HCT116 (cell line): ENCODE data around the gene USP48. TPM values are rescaled to one million over a fixed set of nuclear protein-coding genes. Genes with fewer than 3 reads are reported as not detected.

Source experiments
- ATAC-seq: fragments of 200-7000 bp; cut with Tn5 transposase; 2 replicates; pipeline ENCODE4 v1.9.1; 2020; ENCODE audit warnings: mild to moderate bottlenecking, moderate library complexity
- BruUV-seq: library from RNA; stranded (reverse); fragments of 400-500 nt; replicated peaks from 2 replicates; lab custom pipeline; 2021; lab: Mats Ljungman, UMichigan
- CTCF ChIA-PET: fragments of 300-600 bp; sonication (Branson Sonifier 250); formaldehyde crosslinking; loops from one replicate; lab custom pipeline; 2021; ENCODE audit warnings: antibody characterized with exemption; lab: Charles Lee
- POLR2A ChIA-PET: fragments of 300-600, 350-600 bp; sonication (Branson Sonifier 250); formaldehyde crosslinking; loops from one replicate; lab custom pipeline; 2021; ENCODE audit warnings: antibody characterized with exemption; lab: Charles Lee
- RAD21 ChIA-PET, 2 experiments: fragments of 300-600 bp; sonication (Branson Sonifier 250); formaldehyde crosslinking; loops; one replicate each; lab custom pipeline; 2023; ENCODE audit warnings: low total read pairs in 2 of 2; ENCODE audit not compliant: uncharacterized antibody in 2 of 2, unreplicated experiment in 2 of 2, low non-redundant PET in 1 of 2; lab: Charles Lee
- DNase-seq: peaks from one replicate; pipeline ENCODE4 v3.0.0-alpha.2; 2010; ENCODE audit warnings: low read depth, low spot score
- H2AFZ ChIP-seq: fragments of 200-600 bp; shearing (Covaris generic), sonication (generic); 2 replicates; pipeline ENCODE4 v1.6.1; 2017; ENCODE audit warnings: low read depth, mixed run types, mixed read lengths, antibody characterized with exemption, low read length; ENCODE audit not compliant: poor library complexity, severe bottlenecking
- H3K27ac ChIP-seq: 2 replicates; pipeline ENCODE4 v1.5.1; 2012; ENCODE audit warnings: low read depth, low read length
- H3K27me3 ChIP-seq: fragments of 200-600 bp; sonication (generic); 2 replicates; pipeline ENCODE4 v1.6.1; 2016; ENCODE audit warnings: mixed run types, low read length, mixed read lengths; ENCODE audit not compliant: insufficient read depth
- H3K36me3 ChIP-seq, 2 experiments: fragments of 200-500 bp in 1 of 2; fragments of 200-600 bp in 1 of 2; sonication (Bioruptor generic) in 1 of 2; sonication (generic) in 1 of 2; 2 replicates each; pipeline versions ENCODE4 v1.5.1 to v1.6.1; 2014 to 2016; ENCODE audit warnings: low read length in 2 of 2, inconsistent platforms in 1 of 2, mixed read lengths in 1 of 2, mixed run types in 1 of 2; ENCODE audit not compliant: insufficient read depth in 2 of 2, control insufficient read depth in 1 of 2
- H3K4me1 ChIP-seq, 2 experiments: fragments of 200-600 bp in 1 of 2; sonication (generic) in 1 of 2; 2 replicates each; pipeline versions ENCODE4 v1.5.1 to v1.6.1; 2012 to 2017; ENCODE audit warnings: low read length in 2 of 2, inconsistent platforms in 1 of 2, mild to moderate bottlenecking in 1 of 2, mixed read lengths in 1 of 2, mixed run types in 1 of 2, moderate library complexity in 1 of 2; ENCODE audit not compliant: insufficient read depth in 2 of 2, control insufficient read depth in 1 of 2
- H3K4me2 ChIP-seq: fragments of 200-600 bp; sonication (generic); 2 replicates; pipeline ENCODE4 v1.6.1; 2017; ENCODE audit warnings: mixed run types, low read length, mixed read lengths
- H3K4me3 ChIP-seq, 2 experiments: fragments of 200-600 bp in 1 of 2; sonication (generic) in 1 of 2; replicated peaks in 1 of 2; 2 replicates each; pipeline ENCODE4 v1.5.1; 2011 to 2016; ENCODE audit warnings: low read length in 2 of 2, control low read depth in 1 of 2, low read depth in 1 of 2, mild to moderate bottlenecking in 1 of 2, mixed read lengths in 1 of 2, mixed run types in 1 of 2
- H3K79me2 ChIP-seq: fragments of 200-600 bp; sonication (generic); 2 replicates; pipeline ENCODE4 v1.6.1; 2017; ENCODE audit warnings: mild to moderate bottlenecking, mixed run types, low read length, moderate library complexity, mixed read lengths; ENCODE audit not compliant: insufficient read depth
- H3K9ac ChIP-seq: fragments of 200-600 bp; sonication (generic); 2 replicates; pipeline ENCODE4 v1.6.1; 2016; ENCODE audit warnings: low read length, mixed read lengths
- H3K9me2 ChIP-seq: fragments of 200-600 bp; sonication (generic), shearing (Covaris generic); 2 replicates; pipeline ENCODE4 v1.6.1; 2017; ENCODE audit warnings: mixed run types, mild to moderate bottlenecking, moderate library complexity; ENCODE audit not compliant: insufficient read depth
- H3K9me3 ChIP-seq, 2 experiments: fragments of 200-500 bp in 1 of 2; fragments of 200-600 bp in 1 of 2; sonication (Bioruptor generic) in 1 of 2; sonication (generic) in 1 of 2; 2 replicates each; pipeline ENCODE4 v1.6.1; 2014 to 2017; ENCODE audit warnings: low read length in 2 of 2, mixed read lengths in 2 of 2, inconsistent platforms in 1 of 2, low read depth in 1 of 2, mild to moderate bottlenecking in 1 of 2, mixed run types in 1 of 2, moderate library complexity in 1 of 2; ENCODE audit not compliant: control insufficient read depth in 1 of 2, insufficient read depth in 1 of 2
- H4K20me1 ChIP-seq: fragments of 200-600 bp; sonication (generic), shearing (Covaris generic); 2 replicates; pipeline ENCODE4 v1.6.1; 2017; ENCODE audit warnings: mixed run types, mild to moderate bottlenecking, moderate library complexity; ENCODE audit not compliant: insufficient read depth
- CBX3 ChIP-seq: IDR thresholded peaks from 2 replicates; pipeline ENCODE4 v1.6.1; 2012; ENCODE audit warnings: low read depth
- CEBPB ChIP-seq: IDR thresholded peaks from 2 replicates; pipeline ENCODE4 v1.6.1; 2012; ENCODE audit warnings: low read depth
- EGR1 ChIP-seq: IDR thresholded peaks from 2 replicates; pipeline ENCODE4 v1.6.1; 2012; ENCODE audit warnings: low read depth
- ELF1 ChIP-seq: IDR thresholded peaks from 2 replicates; pipeline ENCODE4 v1.6.1; 2012; ENCODE audit warnings: low read depth, borderline replicate concordance
- EZH2 ChIP-seq: fragments of 200-600 bp; sonication (generic); IDR thresholded peaks from 2 replicates; pipeline ENCODE4 v1.6.1; 2017; ENCODE audit warnings: antibody characterized with exemption, mixed run types
- EZH2phosphoT487 ChIP-seq: fragments of 200-600 bp; IDR thresholded peaks from 2 replicates; pipeline ENCODE4 v1.6.1; 2018; ENCODE audit warnings: antibody characterized with exemption, borderline replicate concordance
- FOSL1 ChIP-seq: IDR thresholded peaks from 2 replicates; pipeline ENCODE4 v1.6.1; 2012; ENCODE audit warnings: low read depth
- JUND ChIP-seq: IDR thresholded peaks from 2 replicates; pipeline ENCODE4 v1.6.1; 2012
- POLR2A ChIP-seq: IDR thresholded peaks from 2 replicates; pipeline ENCODE4 v1.7.0; 2011; ENCODE audit warnings: borderline replicate concordance; ENCODE audit not compliant: insufficient read depth, insufficient read length; ENCODE audit errors: extremely low read depth
- POLR2AphosphoS5 ChIP-seq: IDR thresholded peaks from 2 replicates; pipeline ENCODE4 v1.6.1; 2011; ENCODE audit warnings: mild to moderate bottlenecking, low read depth, low read length, moderate library complexity
- RAD21 ChIP-seq: IDR thresholded peaks from 2 replicates; pipeline ENCODE4 v1.6.1; 2012; ENCODE audit warnings: low read depth, mild to moderate bottlenecking
- SIN3A ChIP-seq: IDR thresholded peaks from 2 replicates; pipeline ENCODE4 v1.6.1; 2012; ENCODE audit warnings: low read depth
- SP1 ChIP-seq: IDR thresholded peaks from 2 replicates; pipeline ENCODE4 v1.6.1; 2012; ENCODE audit warnings: low read depth
- SRF ChIP-seq: IDR thresholded peaks from 2 replicates; pipeline ENCODE4 v1.6.1; 2012; ENCODE audit warnings: low read depth
- TCF7L2 ChIP-seq: IDR thresholded peaks from 2 replicates; pipeline ENCODE4 v1.7.0; 2011; ENCODE audit warnings: borderline replicate concordance, inconsistent platforms; ENCODE audit not compliant: insufficient read depth, insufficient read length; ENCODE audit errors: extremely low read depth
- YY1 ChIP-seq: IDR thresholded peaks from 2 replicates; pipeline ENCODE4 v1.6.1; 2011; ENCODE audit warnings: low read length, low read depth, moderate library complexity, mild to moderate bottlenecking; ENCODE audit not compliant: insufficient replicate concordance; ENCODE audit errors: extremely low read depth
- ZFX ChIP-seq: fragments of 450-650 bp; IDR thresholded peaks from 2 replicates; pipeline ENCODE4 v1.6.1; 2017
- ZNF274 ChIP-seq: fragments of 200-500 bp; sonication (Bioruptor generic); IDR thresholded peaks from 2 replicates; pipeline ENCODE4 v1.6.1; 2014; ENCODE audit warnings: mild to moderate bottlenecking, low read depth, low read length, inconsistent platforms
- intact Hi-C: fragments of 100-400 bp; cut with micrococcal nuclease; formaldehyde crosslinking; loops from 2 replicates; pipeline ENCODE4 v1.10.0; 2022
- total RNA-seq: library from RNA; stranded (reverse); gene quantifications from one replicate; pipeline ENCODE4 v1.2.1, GENCODE V29; 2021; ENCODE audit not compliant: unreplicated experiment
- TF ChIP-seq, protein P1 (sequence below): IDR thresholded peaks from 2 replicates; pipeline ENCODE4 v1.6.1; 2012
- TF ChIP-seq, protein P2 (sequence below): IDR thresholded peaks from 2 replicates; pipeline ENCODE4 v1.6.1; 2012
- TF ChIP-seq, protein P3 (sequence below): IDR thresholded peaks from 2 replicates; pipeline ENCODE4 v1.6.1; 2011; ENCODE audit warnings: mild to moderate bottlenecking, low read length, moderate library complexity; ENCODE audit not compliant: insufficient replicate concordance; ENCODE audit errors: extremely low read depth
- TF ChIP-seq, protein P4 (sequence below), 3 experiments: fragments of 200-600 bp in 1 of 3; sonication (generic) in 1 of 3; IDR thresholded peaks in 2 of 3; conservative IDR thresholded peaks in 1 of 3; 2 replicates each; pipeline ENCODE4 v1.5.1; 2012 to 2017; ENCODE audit warnings: low read depth in 2 of 3, low read length in 2 of 3, antibody characterized with exemption in 1 of 3, borderline replicate concordance in 1 of 3, control low read depth in 1 of 3, mild to moderate bottlenecking in 1 of 3, mixed read lengths in 1 of 3, mixed run types in 1 of 3, moderate library complexity in 1 of 3; ENCODE audit not compliant: insufficient read depth in 1 of 3

Gene USP48
- total RNA-seq, 1 experiment from 2014 or later, result 54.8 TPM

DNA sequence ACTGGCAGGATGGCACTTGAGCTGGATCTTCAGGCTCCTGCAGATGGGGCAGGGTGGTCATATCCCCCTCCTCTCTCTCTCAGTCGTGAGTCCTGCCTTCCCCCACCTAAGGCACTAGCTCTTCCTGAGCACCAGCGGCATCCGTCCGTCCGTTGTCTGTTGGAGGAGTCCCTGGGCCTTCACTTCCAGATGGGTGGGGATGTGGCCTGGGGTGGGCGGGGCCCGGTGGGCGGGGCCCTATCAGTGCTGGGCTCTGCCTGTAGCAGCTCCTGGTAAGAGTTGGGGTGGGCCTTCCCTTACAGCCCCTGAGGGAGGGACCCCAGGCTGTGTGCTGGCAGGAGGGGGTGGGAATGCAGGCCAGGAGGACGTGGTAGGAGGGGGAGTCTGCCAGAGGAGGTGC, 39.4 kb upstream of the USP48 start (continued):
- TF ChIP-seq FOSL1 (no peak), RAD21 (no peak), SP1 (no peak), ELF1 (no peak), EZH2phosphoT487 (no peak), JUND (no peak), CEBPB (no peak), EGR1 (no peak)
- TF ChIP-seq, protein P1, sequence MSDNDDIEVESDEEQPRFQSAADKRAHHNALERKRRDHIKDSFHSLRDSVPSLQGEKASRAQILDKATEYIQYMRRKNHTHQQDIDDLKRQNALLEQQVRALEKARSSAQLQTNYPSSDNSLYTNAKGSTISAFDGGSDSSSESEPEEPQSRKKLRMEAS, result no peak
- TF ChIP-seq, protein P2, sequence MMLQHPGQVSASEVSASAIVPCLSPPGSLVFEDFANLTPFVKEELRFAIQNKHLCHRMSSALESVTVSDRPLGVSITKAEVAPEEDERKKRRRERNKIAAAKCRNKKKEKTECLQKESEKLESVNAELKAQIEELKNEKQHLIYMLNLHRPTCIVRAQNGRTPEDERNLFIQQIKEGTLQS, result no peak
- TF ChIP-seq, protein P3, sequence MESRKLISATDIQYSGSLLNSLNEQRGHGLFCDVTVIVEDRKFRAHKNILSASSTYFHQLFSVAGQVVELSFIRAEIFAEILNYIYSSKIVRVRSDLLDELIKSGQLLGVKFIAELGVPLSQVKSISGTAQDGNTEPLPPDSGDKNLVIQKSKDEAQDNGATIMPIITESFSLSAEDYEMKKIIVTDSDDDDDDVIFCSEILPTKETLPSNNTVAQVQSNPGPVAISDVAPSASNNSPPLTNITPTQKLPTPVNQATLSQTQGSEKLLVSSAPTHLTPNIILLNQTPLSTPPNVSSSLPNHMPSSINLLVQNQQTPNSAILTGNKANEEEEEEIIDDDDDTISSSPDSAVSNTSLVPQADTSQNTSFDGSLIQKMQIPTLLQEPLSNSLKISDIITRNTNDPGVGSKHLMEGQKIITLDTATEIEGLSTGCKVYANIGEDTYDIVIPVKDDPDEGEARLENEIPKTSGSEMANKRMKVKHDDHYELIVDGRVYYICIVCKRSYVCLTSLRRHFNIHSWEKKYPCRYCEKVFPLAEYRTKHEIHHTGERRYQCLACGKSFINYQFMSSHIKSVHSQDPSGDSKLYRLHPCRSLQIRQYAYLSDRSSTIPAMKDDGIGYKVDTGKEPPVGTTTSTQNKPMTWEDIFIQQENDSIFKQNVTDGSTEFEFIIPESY, result no peak

DNA sequence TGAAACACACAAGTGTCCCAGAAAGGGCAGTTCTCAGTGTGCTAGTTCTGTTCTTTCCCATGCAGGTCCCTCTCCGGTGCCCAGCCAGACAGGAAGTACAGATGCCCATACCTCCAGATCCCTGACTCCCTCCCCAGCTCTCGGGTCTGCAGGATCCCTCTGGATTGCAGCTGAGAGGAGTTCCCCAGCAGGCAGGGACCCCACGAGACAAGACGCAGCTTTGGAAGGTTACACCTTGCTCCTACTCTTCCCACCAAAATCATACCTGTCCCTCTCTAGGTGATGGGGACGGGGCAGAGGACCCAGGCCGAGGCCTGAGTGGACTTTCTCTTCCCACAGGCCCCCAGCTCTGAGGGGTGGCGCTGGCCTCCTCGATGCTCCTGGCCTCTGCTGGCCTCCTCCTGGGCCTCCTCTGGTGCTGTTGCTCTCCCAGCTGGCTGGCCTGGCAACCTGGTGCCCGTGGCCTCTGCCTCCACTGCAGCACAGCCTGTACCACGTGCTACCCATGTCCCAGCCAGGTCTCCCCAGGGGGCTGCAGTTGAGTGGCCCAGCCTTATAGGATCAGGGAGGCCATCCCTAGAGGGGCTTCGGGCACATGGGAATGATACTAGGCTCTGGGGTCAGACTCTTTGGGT, 38.6 kb upstream of the USP48 start:
- Histone ChIP-seq H3K9me2 (no peaks in the 10 kb centered on the region), H3K36me3 (no peaks in the 10 kb centered on the region), H3K4me3 (no peak overlapping the region), H4K20me1 (no peaks in the 10 kb centered on the region), H3K27ac (no peak overlapping the region), H3K9me3 (no peaks in the 10 kb centered on the region), H3K27me3 (no peaks in the 10 kb centered on the region), H3K79me2 (no peaks in the 10 kb centered on the region), H2AFZ (no peak overlapping the region), H3K9ac (no peak overlapping the region), H3K4me2 (no peak overlapping the region), H3K4me1 (peaks cover 11 to 19% of the 10 kb centered on the region in 2 experiments; a peak in 3 of 4 replicates)
- RAD21 ChIA-PET, result no interaction called here
- CTCF ChIA-PET, result no interaction called here
- BruUV-seq, result no TSS peak
- ATAC-seq, result no peak
- POLR2A ChIA-PET, result no interaction called here
- TF ChIP-seq FOSL1 (no peak), ZFX (no peak), ZNF274 (no peak), CEBPB (no peak), SRF (no peak), TCF7L2 (no peak), POLR2A (no peak), YY1 (no peak), EZH2 (no peak), RAD21 (no peak), POLR2AphosphoS5 (no peak), SP1 (no peak), JUND (no peak), SIN3A (no peak), CBX3 (no peak)
- TF ChIP-seq, protein P1, result no peak
- TF ChIP-seq, protein P4, sequence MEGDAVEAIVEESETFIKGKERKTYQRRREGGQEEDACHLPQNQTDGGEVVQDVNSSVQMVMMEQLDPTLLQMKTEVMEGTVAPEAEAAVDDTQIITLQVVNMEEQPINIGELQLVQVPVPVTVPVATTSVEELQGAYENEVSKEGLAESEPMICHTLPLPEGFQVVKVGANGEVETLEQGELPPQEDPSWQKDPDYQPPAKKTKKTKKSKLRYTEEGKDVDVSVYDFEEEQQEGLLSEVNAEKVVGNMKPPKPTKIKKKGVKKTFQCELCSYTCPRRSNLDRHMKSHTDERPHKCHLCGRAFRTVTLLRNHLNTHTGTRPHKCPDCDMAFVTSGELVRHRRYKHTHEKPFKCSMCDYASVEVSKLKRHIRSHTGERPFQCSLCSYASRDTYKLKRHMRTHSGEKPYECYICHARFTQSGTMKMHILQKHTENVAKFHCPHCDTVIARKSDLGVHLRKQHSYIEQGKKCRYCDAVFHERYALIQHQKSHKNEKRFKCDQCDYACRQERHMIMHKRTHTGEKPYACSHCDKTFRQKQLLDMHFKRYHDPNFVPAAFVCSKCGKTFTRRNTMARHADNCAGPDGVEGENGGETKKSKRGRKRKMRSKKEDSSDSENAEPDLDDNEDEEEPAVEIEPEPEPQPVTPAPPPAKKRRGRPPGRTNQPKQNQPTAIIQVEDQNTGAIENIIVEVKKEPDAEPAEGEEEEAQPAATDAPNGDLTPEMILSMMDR (IDR thresholded peaks at IDR 0.05 in 2 of 3, conservative IDR thresholded peaks at IDR 0.05 in 1 of 3; ENCODE audit: borderline replicate concordance in 1 of 3, insufficient read depth in 1 of 3, low read depth in 2 of 3, low read length in 2 of 3), result no peak
- TF ChIP-seq, protein P2, result no peak
- DNase-seq, result no peak
- intact Hi-C loops, result no loop called here
